Keratinocyte (primary cell): Measurements from ENCODE around the gene DNAJC27. TPM values are rescaled to one million over a fixed set of nuclear protein-coding genes. Genes with fewer than 3 reads are reported as not detected.

Experiments used
- DNase-seq: peaks from one replicate; pipeline ENCODE4 v3.0.0-alpha.2; 2011; ENCODE audit warnings: low read depth, missing footprints, low spot score
- FAIRE-seq: peaks from 2 replicates; lab custom pipeline; 2011; peaks lifted over from hg19 to GRCh38; lab: Jason Lieb, UNC
- H2AFZ ChIP-seq: 2 replicates; pipeline ENCODE4 v1.6.0; 2012; ENCODE audit warnings: low read length, control low read depth, inconsistent platforms; ENCODE audit not compliant: control insufficient read depth
- H3K27ac ChIP-seq: 2 replicates; pipeline ENCODE4 v1.5.1; 2011; ENCODE audit warnings: low read length; ENCODE audit not compliant: control insufficient read depth, insufficient read depth
- H3K27me3 ChIP-seq: 3 replicates; pipeline ENCODE4 v1.6.0; 2011; ENCODE audit warnings: low read length; ENCODE audit not compliant: control insufficient read depth, insufficient read depth; ENCODE audit errors: extremely low read depth
- H3K36me3 ChIP-seq, 2 experiments: 2 replicates in 1 of 2; 3 replicates in 1 of 2; pipeline ENCODE4 v1.5.1; 2011; ENCODE audit warnings: low read length in 2 of 2, mild to moderate bottlenecking in 1 of 2; ENCODE audit not compliant: control insufficient read depth in 2 of 2, insufficient read depth in 2 of 2; ENCODE audit errors: extremely low read depth in 1 of 2
- H3K4me1 ChIP-seq: 3 replicates; pipeline ENCODE4 v1.5.1; 2011; ENCODE audit warnings: low read length; ENCODE audit not compliant: control insufficient read depth, insufficient read depth; ENCODE audit errors: extremely low read depth
- H3K4me2 ChIP-seq: 3 replicates; pipeline ENCODE4 v1.6.0; 2011; ENCODE audit warnings: low read depth, low read length; ENCODE audit not compliant: control insufficient read depth, insufficient read depth; ENCODE audit errors: extremely low read depth
- H3K4me3 ChIP-seq, 3 experiments: fragments of 200-600 bp in 1 of 3; sonication (generic) in 1 of 3; 2 replicates in 2 of 3; 3 replicates in 1 of 3; pipeline ENCODE4 v1.5.1; 2011 to 2016; ENCODE audit warnings: low read length in 3 of 3, mild to moderate bottlenecking in 3 of 3, control low read depth in 2 of 3, inconsistent platforms in 1 of 3, low read depth in 1 of 3, mixed read lengths in 1 of 3, mixed run types in 1 of 3, moderate library complexity in 1 of 3; ENCODE audit not compliant: control insufficient read depth in 2 of 3, insufficient read depth in 2 of 3; ENCODE audit errors: extremely low read depth in 1 of 3
- H3K79me2 ChIP-seq: 2 replicates; pipeline ENCODE4 v1.6.0; 2012; ENCODE audit warnings: low read length; ENCODE audit not compliant: control insufficient read depth, insufficient read depth
- H3K9ac ChIP-seq: 3 replicates; pipeline ENCODE4 v1.6.0; 2011; ENCODE audit warnings: low read length; ENCODE audit not compliant: control insufficient read depth, insufficient read depth; ENCODE audit errors: extremely low read depth
- H3K9me1 ChIP-seq: 3 replicates; pipeline ENCODE4 v1.6.0; 2011; ENCODE audit warnings: low read length; ENCODE audit not compliant: control insufficient read depth, insufficient read depth; ENCODE audit errors: extremely low read depth
- H3K9me3 ChIP-seq: 2 replicates; pipeline ENCODE4 v1.5.1; 2012; ENCODE audit warnings: low read depth, low read length; ENCODE audit not compliant: control insufficient read depth
- H4K20me1 ChIP-seq: 3 replicates; pipeline ENCODE4 v1.6.0; 2011; ENCODE audit warnings: low read length; ENCODE audit not compliant: control insufficient read depth, insufficient read depth; ENCODE audit errors: extremely low read depth
- CTCF ChIP-seq, 3 experiments: IDR thresholded peaks in 1 of 3; conservative IDR thresholded peaks in 1 of 3; optimal IDR thresholded peaks in 1 of 3; 2 replicates in 2 of 3; 3 replicates in 1 of 3; pipeline versions ENCODE3 to v1.5.1; 2011; ENCODE audit warnings: low read length in 3 of 3, mild to moderate bottlenecking in 3 of 3, moderate library complexity in 2 of 3, control low read depth in 1 of 3, inconsistent platforms in 1 of 3; ENCODE audit not compliant: insufficient read depth in 2 of 3; ENCODE audit errors: extremely low read depth in 1 of 3
- EZH2 ChIP-seq: IDR thresholded peaks from one replicate; pipeline ENCODE4 v1.6.1; 2012; ENCODE audit warnings: inconsistent platforms, mild to moderate bottlenecking, low read length, moderate library complexity
- dilution Hi-C: fragments of 300-500 bp; cut with MboI; formaldehyde crosslinking; loops from one replicate; pipeline ENCODE4 v1.7.0; 2020; ENCODE audit warnings: low sequenced_read_pairs; ENCODE audit not compliant: extremely low pct_ligation_motif_present
- polyA plus RNA-seq, 5 experiments: library from polyadenylated mRNA; depleted of rRNA in 3 of 5; stranded (reverse) in 3 of 5; stranded (forward) in 1 of 5; unstranded in 1 of 5; fragments of >200 nt; gene quantifications; 1 replicate in 1 of 5; 2 replicates in 3 of 5; 3 replicates in 1 of 5; pipeline versions ENCODE4 v1.2.1 to v1.2.3, GENCODE V29; 2011 to 2012; ENCODE audit warnings: missing spikeins in 2 of 5, low read depth in 1 of 5, low replicate concordance in 1 of 5

DNAJC27 gene
- polyA plus RNA-seq, 1 donor (not counting 4 experiments of a cell fraction or from before 2014, with no cell fraction given), result 3.4 TPM

- peaks cover 4% of the 10 kb centered on the region for H3K9me1 ChIP-seq
- no peaks in the 10 kb centered on the region for H3K9me3 ChIP-seq
- no peak overlapping the region for H3K27ac ChIP-seq
- FAIRE-seq (no peak), DNase-seq (no peak)
- H3K4me3 ChIP-seq, result no peak overlapping the region
- no peak overlapping the region for H2AFZ ChIP-seq
- peaks cover 14% of the 10 kb centered on the region for H3K4me1 ChIP-seq
- TF ChIP-seq EZH2 (no peak), CTCF (optimal IDR thresholded peaks at IDR 0.05 in 1 of 3, IDR thresholded peaks at IDR 0.05 in 1 of 3, conservative IDR thresholded peaks at IDR 0.05 in 1 of 3; ENCODE audit: extremely low read depth in 1 of 3, insufficient read depth in 2 of 3, low read length in 3 of 3) (no peak)
- dilution Hi-C loops, result no loop called here
- no peaks in the 10 kb centered on the region for H3K27me3 ChIP-seq
- no peak overlapping the region for H3K4me2 ChIP-seq
- peaks cover 46% of the 10 kb centered on the region for H3K79me2 ChIP-seq
- peaks cover 7 to 13% of the 10 kb centered on the region in 2 experiments for H3K36me3 ChIP-seq
- peaks cover 2% of the 10 kb centered on the region for H4K20me1 ChIP-seq
- H3K9ac ChIP-seq, result no peak overlapping the region
Observed at GRCh38 chr2:24917731-24918325, 53.9 kb downstream of the DNAJC27 start.

GRCh38 chr2:24917086-24917485 lies 54.7 kb downstream of the DNAJC27 start:
- no peak overlapping the region for H2AFZ ChIP-seq
- FAIRE-seq (no peak), DNase-seq (no peak)
- peaks cover 2% of the 10 kb centered on the region for H4K20me1 ChIP-seq
- H3K4me1 ChIP-seq, result peaks cover 14% of the 10 kb centered on the region
- TF ChIP-seq CTCF (optimal IDR thresholded peaks at IDR 0.05 in 1 of 3, IDR thresholded peaks at IDR 0.05 in 1 of 3, conservative IDR thresholded peaks at IDR 0.05 in 1 of 3; ENCODE audit: extremely low read depth in 1 of 3, insufficient read depth in 2 of 3, low read length in 3 of 3) (no peak), EZH2 (no peak)
- peaks cover 7 to 13% of the 10 kb centered on the region in 2 experiments for H3K36me3 ChIP-seq
- no peak overlapping the region for H3K4me2 ChIP-seq
- peaks cover 46% of the 10 kb centered on the region for H3K79me2 ChIP-seq
- no peaks in the 10 kb centered on the region for H3K27me3 ChIP-seq
- H3K4me3 ChIP-seq, result no peak overlapping the region
- H3K9ac ChIP-seq, result no peak overlapping the region
- no peak overlapping the region for H3K27ac ChIP-seq
- dilution Hi-C loops, result no loop called here
- peaks cover 4% of the 10 kb centered on the region for H3K9me1 ChIP-seq
- H3K9me3 ChIP-seq, result no peaks in the 10 kb centered on the region
